Pons (tissue), 1 donor: ENCODE measurements around the gene PTPN6.

Source experiments
- DNase-seq: peaks from one replicate; pipeline ENCODE4 v3.0.0-alpha.2; 2016; ENCODE audit warnings: low spot score

PTPN6 gene

GRCh38 chr12:6970096-6970527, 19.0 kb downstream of the PTPN6 start:
- no peak for DNase-seq

GRCh38 chr12:6974180-6974579, 23.0 kb downstream of the PTPN6 start:
- DNase-seq, result no peak

GRCh38 chr12:6975297-6976032, 24.3 kb downstream of the PTPN6 start:
- DNase-seq, result no peak

GRCh38 chr12:6977653-6978052, 26.5 kb downstream of the PTPN6 start:
- DNase-seq, result no peak

- no peak for DNase-seq
These were observed 27.0 kb downstream of the PTPN6 start for GRCh38 chr12:6978188-6978587.

GRCh38 chr12:6978611-6979011, 27.5 kb downstream of the PTPN6 start:
- no peak for DNase-seq

GRCh38 chr12:6979021-6979420, 27.9 kb downstream of the PTPN6 start:
- DNase-seq, result no peak

- DNase-seq, result no peak
These were observed 28.3 kb downstream of the PTPN6 start for GRCh38 chr12:6979453-6979852.

- no peak for DNase-seq
These were observed 28.9 kb downstream of the PTPN6 start for GRCh38 chr12:6980075-6980474.

GRCh38 chr12:6980740-6981139, 29.6 kb downstream of the PTPN6 start:
- no peak for DNase-seq

- no peak for DNase-seq
These were observed 30.2 kb downstream of the PTPN6 start for GRCh38 chr12:6981152-6982052.

- no peak for DNase-seq
These were observed 31.4 kb downstream of the PTPN6 start for GRCh38 chr12:6982532-6982931.

- DNase-seq, result no peak
These were observed 36.9 kb downstream of the PTPN6 start for GRCh38 chr12:6987956-6988553.

GRCh38 chr12:6996040-6996441, 44.9 kb downstream of the PTPN6 start:
- no peak for DNase-seq

- no peak for DNase-seq
These were observed 47.7 kb downstream of the PTPN6 start for GRCh38 chr12:6998715-6999451.

- no peak for DNase-seq
These were observed 50.9 kb downstream of the PTPN6 start for GRCh38 chr12:7001921-7002591.

- no peak for DNase-seq
These were observed 53.2 kb downstream of the PTPN6 start for GRCh38 chr12:7004287-7004803.

GRCh38 chr12:7004840-7005239, 53.7 kb downstream of the PTPN6 start:
- no peak for DNase-seq

- no peak for DNase-seq
These were observed 54.2 kb downstream of the PTPN6 start for GRCh38 chr12:7005311-7005710.

GRCh38 chr12:7006639-7007038, 55.5 kb downstream of the PTPN6 start:
- DNase-seq, result no peak

GRCh38 chr12:7008864-7009263, 57.7 kb downstream of the PTPN6 start:
- DNase-seq, result no peak
